NCI-H2107 (cell line): ENCODE results near the gene AMOTL2.

Source experiments
- DNase-seq: peaks from one replicate; lab custom pipeline; 2025; lab: John Stamatoyannopoulos, UW

Gene AMOTL2

DNA sequence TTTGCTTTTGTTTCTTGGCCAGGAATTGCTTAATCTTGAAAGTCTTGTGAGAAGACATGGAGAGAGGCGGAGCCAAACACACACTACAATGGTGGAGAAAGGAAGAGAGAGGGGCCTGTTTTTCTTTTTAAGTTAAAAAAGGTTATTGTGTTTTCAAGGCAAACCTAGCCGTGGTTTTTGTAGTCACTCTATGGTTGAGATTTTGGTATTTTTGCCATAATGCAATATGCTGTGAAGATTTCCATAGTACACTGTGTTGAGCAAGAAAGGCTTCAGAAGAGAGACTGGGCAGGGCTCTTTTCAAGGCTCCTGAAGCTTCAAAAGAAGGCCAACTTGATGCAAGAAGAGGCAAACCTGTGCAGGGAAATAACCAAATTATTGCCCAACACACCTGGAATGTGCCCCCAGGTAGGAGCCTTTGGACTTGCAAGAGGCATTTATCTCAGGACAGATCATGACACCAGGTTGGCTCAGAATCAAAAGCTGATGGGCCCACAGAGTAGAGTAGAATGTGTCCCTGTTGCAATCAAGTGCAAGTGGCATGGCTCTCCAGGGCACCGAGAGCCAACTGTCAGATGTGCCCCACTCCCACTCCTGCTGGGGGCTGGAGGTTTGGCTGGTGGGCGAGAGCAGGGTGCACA lies 22.1 kb downstream of the AMOTL2 start:
- DNase-seq: no peak

DNA sequence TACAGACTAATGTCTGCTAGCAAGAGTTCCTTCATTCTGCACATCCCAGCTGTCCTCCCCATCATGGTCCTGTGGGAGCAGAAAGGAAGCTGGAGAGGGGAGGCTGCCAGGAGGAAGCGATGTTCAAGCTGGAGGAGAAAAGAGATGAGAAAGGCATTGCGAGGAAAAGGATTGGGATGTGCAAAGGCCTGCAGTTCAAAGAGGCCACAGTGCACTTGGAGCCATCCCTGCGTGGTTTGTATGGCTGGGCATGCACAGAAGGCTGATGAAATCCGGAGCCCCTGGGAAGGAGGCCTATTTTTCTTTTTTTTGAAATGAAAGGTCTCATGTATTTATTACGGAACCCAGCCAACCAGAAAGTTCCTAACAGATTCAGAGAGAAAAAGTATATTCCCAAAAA lies 22.8 kb downstream of the AMOTL2 start:
- no peak for DNase-seq

GRCh38 chr3:134350861-134351311 lies 23.4 kb downstream of the AMOTL2 start:
- DNase-seq: no peak

DNA sequence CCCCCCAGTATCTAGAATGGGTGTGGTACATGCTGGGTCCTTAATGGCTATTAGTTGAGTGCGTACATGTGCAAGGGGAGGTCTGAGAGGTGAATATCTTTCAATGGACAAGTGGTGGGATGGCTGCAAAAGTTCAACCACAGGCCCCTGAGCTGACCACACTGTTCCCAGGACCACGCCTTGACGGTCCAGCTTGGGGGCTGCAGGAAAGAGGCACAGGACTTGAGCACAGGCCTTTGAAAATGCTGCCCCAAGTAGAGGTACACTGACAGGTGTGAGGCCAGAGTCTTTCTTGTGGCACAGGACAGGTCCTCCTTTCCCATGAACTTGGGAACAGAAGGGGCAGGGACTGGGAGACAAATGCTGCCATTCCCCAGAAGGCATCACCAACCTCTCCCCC lies 24.0 kb downstream of the AMOTL2 start:
- DNase-seq: no peak

DNA sequence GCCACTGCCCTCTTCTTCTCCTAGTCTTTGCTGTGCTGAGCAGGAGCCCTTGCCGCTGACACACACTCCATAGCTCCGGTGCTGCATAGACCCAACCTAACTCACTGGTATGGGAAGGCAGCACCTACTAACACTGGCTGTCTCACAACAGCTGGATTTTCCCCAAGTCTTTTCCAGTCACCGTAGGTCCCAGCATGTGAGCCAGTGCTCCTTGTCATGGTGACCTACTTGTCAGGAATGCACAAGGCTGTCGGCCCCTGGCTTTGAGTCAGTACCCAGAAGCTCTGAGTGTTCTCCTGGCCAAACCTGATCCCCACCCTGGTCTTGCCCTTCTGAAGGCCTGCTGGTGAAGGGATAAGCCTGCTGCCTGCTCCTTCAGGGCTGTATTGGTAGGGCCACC lies 25.7 kb downstream of the AMOTL2 start:
- DNase-seq: no peak

GRCh38 chr3:134347551-134347950 lies 26.7 kb downstream of the AMOTL2 start:
- DNase-seq: no peak

DNA sequence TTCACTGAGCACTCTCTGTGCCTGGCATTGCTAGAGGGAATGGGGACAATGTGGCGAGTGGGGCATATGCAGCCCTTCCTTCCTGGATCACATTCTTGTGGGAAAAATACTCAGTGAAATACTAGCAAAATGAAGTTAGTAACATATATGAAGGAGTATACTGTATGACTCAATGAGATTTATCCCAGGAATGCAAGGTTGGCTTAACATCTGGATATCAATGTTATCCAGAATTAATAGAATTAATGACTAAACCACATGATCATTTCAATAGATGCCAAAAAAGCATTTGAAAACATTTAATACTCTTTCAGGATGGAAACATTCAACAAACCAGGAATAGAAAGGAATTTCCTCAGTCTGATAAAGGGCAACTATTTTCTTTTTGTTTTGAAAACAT lies 27.5 kb downstream of the AMOTL2 start:
- DNase-seq: no peak

- no peak for DNase-seq
Observed at GRCh38 chr3:134345202-134345601, 29.0 kb downstream of the AMOTL2 start.

DNA sequence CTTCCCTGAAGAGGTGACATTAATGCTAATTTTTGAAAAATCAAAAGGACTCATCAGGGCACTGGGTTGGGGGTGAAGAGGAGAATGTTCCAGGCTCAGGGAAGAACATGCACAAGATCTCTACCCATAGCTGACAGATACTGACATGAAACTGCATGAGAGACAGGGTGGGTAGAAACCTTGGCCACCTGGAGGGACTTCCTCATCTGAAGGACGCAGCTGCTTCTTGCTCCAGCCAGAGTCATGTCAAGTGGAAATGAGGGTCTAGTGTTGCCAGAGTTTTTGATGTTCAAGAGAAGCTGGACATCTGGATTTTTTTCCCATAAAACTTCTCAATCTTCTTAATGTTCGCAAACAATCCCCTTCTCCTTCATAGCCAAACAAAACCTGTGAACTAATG lies 29.7 kb downstream of the AMOTL2 start:
- DNase-seq: no peak

DNA sequence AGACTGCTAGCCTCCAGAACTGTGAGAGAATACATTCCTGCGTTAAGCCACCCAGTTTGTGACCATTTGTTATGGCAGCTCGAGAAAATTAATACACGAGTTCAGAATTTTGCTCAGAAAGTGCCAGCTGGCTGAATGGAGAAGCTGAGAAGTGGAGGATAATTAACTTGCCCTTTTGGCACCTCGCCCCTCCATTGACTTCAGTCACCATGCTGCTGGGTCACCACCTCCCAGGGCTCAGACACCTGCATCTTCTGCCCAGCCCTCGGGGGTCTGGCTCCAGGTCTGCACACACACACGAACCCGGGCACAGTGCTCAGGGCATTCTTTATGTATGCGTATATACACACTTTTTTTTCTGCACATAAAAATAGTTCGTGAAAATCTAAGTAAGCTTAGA lies 32.0 kb downstream of the AMOTL2 start:
- DNase-seq: no peak

DNA sequence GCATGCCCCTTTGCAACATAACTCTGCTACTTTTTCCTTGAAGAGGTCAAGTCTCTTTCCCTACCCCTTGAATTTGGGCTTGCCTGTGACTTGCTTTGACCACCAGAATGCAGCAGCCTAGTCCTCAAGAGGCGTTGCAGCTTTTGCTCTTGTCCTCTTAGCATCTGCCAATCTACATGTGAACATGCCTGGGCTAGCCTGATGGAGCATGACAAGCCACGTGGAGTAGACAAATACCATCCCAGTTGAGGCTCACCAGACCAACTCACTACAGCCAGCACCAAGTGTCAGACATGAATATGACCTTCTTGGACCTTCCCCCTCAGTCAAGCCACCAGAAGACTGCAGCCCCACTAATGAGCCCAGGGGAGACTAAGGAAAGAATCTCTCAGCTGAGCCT lies 32.9 kb downstream of the AMOTL2 start:
- no peak for DNase-seq

DNA sequence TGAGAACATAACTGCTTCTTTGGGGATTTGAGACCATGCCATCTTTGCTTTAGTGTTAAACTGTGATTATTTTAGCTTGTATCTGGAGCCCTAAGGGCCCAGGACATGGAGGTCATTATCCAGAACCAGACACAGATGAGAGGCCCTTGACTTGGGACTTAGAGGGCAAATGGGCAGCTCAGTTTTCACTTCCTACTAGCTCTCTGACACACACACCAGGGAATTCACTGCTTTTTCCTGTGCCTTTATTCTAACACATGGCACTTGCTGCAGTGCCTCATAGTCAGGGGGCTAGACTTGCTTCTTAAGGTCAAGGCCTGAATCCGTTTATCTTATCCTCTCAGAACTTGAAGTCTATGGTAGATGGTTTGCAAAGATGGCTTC lies 33.3 kb downstream of the AMOTL2 start:
- DNase-seq: no peak

- DNase-seq: no peak
Observed at GRCh38 chr3:134340362-134340981, 33.8 kb downstream of the AMOTL2 start.

- no peak for DNase-seq
Observed at GRCh38 chr3:134339913-134340312, 34.3 kb downstream of the AMOTL2 start.

GRCh38 chr3:134339331-134339730 lies 34.9 kb downstream of the AMOTL2 start:
- no peak for DNase-seq

DNA sequence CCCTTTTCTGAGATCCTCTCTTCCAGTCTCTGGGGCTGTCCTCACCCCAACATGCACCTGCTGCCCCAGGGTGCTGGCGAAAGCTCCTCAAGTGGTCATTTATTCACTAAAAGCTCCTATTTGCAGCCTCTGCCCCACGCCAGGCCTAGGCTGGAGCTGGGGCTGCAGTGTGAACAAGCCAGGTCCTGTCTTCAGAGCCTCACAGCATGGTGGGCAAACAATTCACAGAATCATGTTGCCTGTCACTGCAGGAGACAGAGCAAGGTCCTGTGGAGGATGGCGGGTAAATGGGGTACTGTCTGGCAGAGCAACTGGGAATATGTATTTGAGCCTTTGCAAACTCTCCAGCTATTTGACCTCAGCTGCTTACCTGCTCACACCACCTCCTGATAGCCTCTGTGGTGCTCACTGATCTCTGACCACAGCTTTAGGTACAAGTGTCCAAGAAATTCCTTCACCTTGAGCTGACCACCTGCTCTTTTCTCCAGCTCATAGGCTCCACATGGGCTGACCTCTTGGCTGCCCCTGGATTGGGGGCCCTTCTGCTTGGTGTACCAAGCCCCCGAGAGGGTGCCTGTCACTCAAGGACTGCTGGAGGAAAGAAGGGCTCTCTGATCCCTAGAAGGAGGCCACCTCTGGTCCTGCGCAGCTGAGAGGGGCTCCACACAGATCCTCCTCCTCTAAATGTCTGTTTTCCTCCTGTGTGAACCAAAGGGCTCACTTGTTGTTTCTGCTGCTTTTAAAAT lies 35.6 kb downstream of the AMOTL2 start:
- DNase-seq: no peak

DNA sequence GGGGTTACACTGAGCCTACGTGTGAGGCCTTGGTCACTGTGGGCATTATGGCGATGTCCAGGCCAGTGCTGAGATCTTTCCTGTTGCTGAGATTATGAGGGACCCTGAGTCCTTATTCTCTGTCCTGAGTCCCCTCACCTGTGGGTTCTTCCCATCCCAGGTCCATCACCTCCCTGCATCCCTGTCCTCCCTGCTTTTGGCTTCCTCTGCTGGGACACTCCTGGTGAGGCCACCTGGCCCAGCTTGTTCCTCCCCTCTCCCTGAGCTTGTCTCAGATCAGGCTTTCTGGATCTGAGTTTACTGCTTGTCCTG lies 36.1 kb downstream of the AMOTL2 start:
- no peak for DNase-seq

DNA sequence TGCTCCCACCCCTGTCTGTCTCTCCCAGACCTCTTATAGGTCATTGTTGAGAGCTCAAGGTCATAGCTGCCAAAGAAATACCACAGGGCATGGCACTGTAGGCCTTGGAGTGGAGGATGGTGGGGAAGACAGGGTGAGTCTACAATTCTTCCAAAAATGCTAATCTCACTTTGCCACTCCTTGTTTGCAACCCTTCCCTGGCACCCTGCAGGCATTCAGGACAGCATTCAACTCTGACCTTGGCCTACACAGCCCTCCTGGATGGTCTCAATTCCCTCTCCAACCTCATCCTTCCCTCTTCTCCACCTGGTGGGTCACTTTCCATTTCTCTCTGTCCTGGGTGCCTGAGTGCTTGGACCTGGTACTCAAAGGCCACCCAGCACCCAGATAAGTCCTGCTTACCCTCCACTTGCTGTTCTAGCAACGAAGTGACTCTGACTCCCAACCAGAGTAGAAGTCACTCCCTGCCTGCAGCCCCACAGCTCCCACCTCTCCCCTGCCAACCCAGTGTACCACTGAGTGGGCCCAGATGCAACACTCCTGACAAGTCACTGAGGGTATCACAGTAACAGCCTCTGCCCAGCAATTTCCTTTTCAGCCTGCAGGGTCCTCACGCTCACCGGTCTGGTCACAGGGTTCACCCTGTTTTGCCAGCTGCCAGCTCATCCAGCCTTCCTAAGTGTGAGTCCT lies 36.6 kb downstream of the AMOTL2 start:
- no peak for DNase-seq

DNA sequence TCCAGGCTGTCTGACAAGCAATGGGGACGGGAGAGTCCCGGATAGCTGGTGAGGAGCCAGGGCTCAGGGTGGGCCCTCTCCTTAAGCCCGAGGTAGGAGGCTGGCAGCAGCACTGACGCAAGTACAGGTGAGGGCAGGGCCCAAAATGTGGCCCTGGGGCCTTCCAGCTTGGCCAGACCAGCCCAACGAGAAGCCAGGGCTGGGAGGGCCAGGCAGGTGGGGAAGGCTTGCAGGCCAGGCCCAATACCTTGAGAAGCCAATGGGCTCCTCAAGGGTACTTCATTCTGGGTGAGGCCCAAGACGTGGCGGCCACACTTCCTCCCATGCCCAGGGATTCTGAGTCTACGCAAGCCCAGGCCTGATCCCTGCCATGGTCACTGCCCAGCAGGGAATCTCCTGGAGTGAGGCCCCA lies 37.2 kb downstream of the AMOTL2 start:
- no peak for DNase-seq

GRCh38 chr3:134336587-134336986 lies 37.7 kb downstream of the AMOTL2 start:
- no peak for DNase-seq

DNA sequence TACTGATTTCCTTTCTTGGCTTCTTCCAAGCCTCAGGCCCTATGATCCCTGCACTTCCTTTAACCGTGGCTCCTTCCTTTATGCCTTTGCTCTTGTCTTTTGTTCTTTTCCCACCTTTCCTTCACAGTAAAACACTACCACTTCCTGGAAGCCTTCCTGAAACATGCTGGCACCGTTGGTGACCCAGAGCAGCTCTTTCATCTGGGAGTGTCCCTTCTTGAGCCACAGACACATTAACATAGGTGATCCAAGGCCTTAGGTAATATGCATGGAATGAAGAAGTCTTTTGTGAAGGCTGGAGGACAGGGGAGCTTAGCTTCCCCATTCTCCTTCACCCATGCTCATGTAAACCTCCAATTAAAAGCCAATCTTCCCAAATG lies 39.4 kb downstream of the AMOTL2 start:
- no peak for DNase-seq

DNA sequence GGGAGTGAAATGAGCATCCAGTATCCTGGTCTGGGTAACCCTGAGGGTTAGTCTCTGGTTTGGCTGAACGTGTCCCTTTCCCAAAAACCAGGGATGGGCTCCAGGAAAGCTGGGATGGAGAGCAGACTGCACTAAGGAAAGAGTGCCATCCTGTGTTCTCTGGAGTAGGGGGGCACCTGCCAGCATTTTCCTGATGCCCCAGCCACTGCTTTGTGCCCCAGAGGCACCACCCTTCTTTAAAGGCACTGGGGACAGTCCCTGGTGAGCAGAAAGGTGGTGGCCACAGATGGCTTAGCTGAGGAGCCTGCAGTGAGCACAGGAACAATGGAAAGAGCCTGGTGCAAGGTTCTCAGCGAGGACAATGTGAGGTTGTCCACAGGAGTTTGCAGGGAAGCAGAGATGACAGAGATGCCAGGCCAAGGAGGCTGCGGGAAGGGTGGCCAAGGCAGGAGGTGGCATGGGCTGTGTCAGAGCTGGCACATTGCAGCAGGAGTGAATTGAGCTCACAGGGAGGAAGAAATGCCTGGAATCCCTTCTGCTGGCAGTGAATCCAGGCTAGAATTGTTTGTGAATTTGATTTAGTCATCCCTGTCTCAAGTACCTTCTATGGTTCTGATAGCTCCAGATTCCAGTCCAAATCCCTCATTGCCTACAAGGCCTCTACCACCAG lies 39.9 kb downstream of the AMOTL2 start:
- no peak for DNase-seq
